GM18519 (cell line): ENCODE data around the gene RNF220.
"Not testable (repeated sequence)": the region's sequence is repeated elsewhere in the genome, so short reads cannot be mapped to it uniquely, and the experiment has no call there.

ENCODE experiments used
- ATAC-seq: cut with Tn5 transposase; IDR thresholded peaks from one replicate; pipeline ENCODE4 v1.9.1; 2021; ENCODE audit warnings: mild to moderate bottlenecking, moderate library complexity; ENCODE audit not compliant: unreplicated experiment, low FRiP score

RNF220 gene

DNA sequence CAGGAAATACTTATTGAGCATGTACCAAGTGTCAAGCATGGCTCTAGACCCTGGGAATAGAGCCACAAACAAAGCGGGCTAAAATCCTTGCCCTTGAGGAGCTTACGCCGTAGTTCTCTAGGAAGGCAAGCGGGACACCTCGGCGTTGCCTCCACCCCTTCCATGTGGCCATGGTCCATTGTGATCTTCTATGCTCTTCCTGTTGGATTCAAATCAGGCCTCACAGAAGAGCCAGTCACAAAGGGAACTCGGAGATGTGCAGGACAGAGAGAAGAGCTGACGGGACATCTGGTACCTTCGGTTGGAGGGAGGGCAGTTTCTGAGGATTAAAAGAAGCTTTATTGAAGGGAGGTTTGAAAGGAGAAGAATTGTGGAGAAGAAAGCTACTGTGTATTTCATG is 139.9 kb downstream of the RNF220 start:
- no peak for ATAC-seq

DNA sequence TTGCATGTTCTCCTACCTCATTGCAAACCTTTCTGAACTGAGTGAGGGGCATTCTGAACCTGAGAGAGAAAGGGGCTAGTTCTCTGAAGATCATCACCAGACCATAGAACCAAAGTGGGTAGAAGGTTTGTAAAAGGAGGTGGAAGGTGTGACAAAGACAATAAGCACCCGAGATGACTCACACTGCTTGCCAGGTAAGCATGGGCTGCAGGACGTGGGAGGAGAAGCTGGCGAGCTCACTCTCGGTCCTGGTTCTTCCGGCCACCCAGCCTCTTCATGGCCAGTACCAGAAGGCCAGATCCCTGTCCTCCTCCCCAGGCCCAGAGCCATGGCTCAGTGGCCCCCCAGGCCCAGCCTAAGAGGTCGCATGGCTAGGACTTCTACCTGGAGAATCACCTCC is 140.9 kb downstream of the RNF220 start:
- ATAC-seq: no peak

DNA sequence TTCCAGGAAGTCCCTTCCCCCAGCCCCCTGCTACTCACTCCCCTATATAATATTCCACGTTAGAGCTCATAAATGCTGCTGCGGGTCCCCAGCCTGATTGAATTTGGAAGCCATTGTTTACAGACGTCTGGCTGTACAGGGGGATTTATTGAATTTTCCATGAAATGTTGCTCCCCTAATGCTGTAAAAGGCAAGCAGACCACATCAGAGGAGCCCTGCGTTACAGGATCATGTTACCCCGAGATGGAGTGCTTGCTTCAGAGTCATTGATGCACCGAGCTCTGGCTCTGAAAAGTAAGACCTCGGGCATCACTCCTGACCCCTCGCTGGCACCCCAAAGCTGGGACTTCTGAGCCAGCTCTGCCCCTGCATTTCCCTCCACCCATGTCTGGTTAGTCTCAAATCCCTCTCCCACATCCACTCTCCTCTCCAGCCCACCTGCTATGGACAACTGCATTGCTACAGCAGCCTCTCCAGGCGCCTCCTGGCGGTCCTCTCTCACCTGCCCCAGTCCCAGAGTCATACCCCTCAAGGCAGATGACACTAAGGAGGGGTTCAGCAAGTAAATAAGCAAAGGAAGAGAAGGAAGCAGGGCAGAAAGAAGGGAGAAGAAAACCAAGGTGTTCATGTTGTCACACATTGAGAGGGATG is 141.5 kb downstream of the RNF220 start:
- no peak for ATAC-seq

GRCh38 chr1:44547361-44547760 is 142.3 kb downstream of the RNF220 start:
- no peak for ATAC-seq

- no peak for ATAC-seq
Measured at GRCh38 chr1:44547837-44548236, 142.8 kb downstream of the RNF220 start.

- no peak for ATAC-seq
Measured at GRCh38 chr1:44549510-44549909, 144.5 kb downstream of the RNF220 start.

- no peak for ATAC-seq
Measured at GRCh38 chr1:44553127-44553758, 148.2 kb downstream of the RNF220 start.

- ATAC-seq: no peak
Measured at GRCh38 chr1:44553771-44554170, 148.7 kb downstream of the RNF220 start.

DNA sequence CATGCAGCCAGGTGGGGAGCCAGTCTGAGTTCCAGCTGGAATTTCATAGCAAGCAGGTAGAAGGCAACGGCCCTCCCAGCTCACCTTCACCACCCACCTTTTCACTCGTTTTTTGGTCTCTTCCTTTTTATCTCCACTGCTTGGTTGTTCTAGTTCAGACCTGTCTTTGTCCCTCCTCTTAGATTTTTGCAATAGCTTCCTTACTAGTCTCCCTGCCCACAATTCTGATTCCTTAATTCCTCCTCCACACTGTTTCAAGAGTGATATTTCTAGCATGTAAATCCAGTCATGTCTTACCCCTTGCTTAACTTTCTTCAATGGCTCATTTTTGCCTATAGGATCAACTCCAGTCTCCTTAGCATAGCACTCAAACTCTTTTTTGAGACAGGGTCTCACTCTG is 149.7 kb downstream of the RNF220 start:
- ATAC-seq: no peak

- no peak for ATAC-seq
Measured at GRCh38 chr1:44557778-44558177, 152.7 kb downstream of the RNF220 start.

DNA sequence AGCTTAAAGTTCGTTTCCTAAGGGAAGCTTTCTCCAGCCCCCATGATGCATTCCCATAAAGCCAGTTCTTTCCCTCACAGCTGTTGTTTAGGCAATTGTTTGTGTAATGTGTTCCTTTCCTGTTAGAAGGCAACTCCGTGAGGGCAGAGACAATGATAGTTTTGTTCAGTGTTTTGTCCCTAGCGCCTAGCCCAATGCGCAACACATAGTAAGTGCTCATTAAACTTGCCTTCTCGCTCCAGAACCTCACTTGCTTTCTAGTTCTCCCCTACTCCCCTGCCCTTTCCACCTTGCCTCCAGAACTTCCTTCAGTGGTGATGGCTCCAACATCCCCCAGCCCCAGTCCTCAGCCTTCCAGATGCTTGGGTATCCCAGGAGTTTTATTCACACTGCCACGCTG is 153.8 kb downstream of the RNF220 start:
- no peak for ATAC-seq

- no peak for ATAC-seq
Measured at GRCh38 chr1:44559330-44559729, 154.3 kb downstream of the RNF220 start.

DNA sequence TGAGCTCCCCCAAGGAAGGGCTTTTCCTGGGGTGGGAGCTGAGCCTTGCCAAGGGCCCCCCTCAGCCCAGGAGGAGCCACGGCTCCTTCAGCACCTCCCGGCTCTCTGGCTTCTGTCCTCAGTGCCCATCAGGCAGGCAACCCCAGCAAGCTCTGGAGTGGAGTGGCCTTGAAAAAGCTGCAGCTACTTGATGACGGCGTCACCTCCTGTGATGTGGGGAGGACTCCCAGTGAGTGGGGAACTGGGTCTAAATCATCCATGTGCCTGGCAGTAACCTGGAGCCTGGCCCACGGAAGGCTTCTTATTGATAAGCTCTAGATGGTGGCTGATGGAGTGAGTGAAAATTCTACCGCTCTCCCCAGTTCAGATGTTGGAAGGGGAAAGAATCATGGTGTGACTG is 154.9 kb downstream of the RNF220 start:
- ATAC-seq: no peak

DNA sequence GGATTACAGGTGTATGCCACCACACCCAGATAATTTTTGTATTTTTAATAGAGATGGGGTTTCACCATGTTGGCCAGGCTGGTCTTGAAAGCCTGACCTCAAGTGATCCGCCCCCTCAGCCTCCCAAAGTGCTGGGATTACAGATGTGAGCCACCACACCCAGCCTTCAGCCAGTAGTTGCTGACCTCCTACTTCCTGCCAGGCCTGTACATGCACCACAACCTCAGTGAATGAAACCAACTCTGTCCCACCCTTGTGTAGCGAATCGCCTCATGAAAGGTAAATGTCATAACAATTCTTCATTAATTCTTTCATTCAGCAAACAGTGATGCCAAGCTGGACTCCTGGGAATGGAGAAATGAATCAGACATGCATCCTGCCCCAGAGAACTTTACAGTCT is 155.6 kb downstream of the RNF220 start:
- ATAC-seq: not testable (repeated sequence)

DNA sequence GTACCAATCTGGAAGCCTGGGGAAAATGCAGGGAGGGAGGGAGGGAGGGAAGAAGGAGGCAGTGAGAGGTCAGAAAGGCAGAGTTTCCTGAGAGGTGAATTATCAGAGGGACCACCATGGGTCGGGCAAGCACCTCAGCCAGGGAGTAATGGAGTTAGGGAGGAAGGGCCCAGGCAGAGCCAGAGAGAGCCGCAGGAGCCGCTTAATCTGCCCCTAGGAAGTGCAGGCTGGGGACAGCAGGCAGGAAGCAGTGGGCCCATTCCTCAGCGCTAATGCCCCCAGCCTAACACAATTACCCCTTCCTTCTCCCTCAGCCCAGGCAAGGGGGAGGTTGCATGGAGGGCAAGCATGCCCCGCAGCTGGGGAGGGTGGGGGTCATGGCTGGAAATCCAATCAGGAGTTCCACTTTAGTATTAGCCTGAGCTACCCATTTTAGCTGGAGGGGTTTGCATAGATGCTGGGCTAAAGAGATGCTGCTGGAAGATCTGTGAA is 160.2 kb downstream of the RNF220 start:
- ATAC-seq: no peak

DNA sequence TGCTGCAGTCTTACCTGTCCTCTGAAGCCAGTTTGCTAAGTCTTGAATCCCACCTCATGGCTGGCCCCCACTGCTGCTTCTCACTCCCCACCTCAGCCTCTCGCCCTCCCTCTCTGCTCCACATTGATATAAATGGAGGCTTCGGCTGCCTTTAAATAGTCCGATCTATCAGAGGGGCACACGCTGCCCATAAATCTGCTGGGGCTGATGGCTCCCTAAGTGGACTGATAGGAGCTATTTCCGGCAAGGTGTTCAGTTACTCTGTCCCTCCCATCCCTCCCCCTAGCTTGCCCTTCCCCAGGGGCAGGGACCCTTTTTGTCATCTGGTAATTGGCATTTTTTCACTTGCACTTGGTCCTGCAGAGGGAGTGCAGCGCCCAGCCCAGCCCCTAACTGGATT is 160.8 kb downstream of the RNF220 start:
- ATAC-seq: no peak

- ATAC-seq: no peak
Measured at GRCh38 chr1:44566281-44567046, 161.4 kb downstream of the RNF220 start.

GRCh38 chr1:44568128-44568900 is 163.3 kb downstream of the RNF220 start:
- no peak for ATAC-seq

DNA sequence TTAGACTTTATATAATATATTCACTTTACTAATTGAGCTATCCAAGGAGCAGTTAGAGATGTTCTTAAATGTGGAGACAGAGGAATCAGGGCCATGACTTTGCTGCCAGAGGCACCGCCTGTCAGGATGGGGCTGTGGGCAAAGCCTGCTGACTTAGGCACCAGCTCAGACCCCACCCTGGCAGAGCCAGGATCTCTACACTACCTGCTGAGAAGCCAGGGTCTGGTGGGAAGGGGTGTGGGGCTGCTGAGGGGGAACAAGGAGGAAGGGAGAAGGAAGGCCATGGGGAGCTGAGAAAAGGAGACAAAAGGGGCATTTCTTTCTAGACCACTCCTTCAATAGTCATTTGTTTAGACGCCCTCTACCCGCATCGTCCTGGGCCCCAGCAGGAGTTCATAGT is 164.4 kb downstream of the RNF220 start:
- no peak for ATAC-seq

- ATAC-seq: no peak
Measured at GRCh38 chr1:44571712-44572571, 166.9 kb downstream of the RNF220 start.
